Measurements from ENCODE around the gene SORCS2. TPM values are rescaled to one million over a fixed set of nuclear protein-coding genes. Genes with fewer than 3 reads are reported as not detected.

SORCS2 gene
- total RNA-seq, 4 donors from 2014 or later = 1.1 to 2.5 (median 2.0) TPM

- intact Hi-C loops (cut with DNase I) = no loop called here
Measured at GRCh38 chr4:7268941-7269340, 76.6 kb downstream of the SORCS2 start.

GRCh38 chr4:7270121-7270520 lies 77.8 kb downstream of the SORCS2 start:
- no peak overlapping the region for H3K4me3 ChIP-seq
- no peak for DNase-seq
- TF ChIP-seq CTCF (IDR thresholded peaks at IDR 0.05) (no peak), POLR2A (IDR thresholded peaks at IDR 0.05) (no peak)
- H3K27me3 ChIP-seq = peaks cover 0 to 8% (median 0%) of the 10 kb centered on the region in 4 donors
- intact Hi-C loops (cut with DNase I) = no loop called here
- no peaks in the 10 kb centered on the region for H3K9me3 ChIP-seq
- H3K27ac ChIP-seq = no peak overlapping the region
- 93 to 100% methylated on average over 1 to 6 of the region's 17 CpGs for WGBS, 2 donors
- no peaks in the 10 kb centered on the region for H3K36me3 ChIP-seq
- no peaks in the 10 kb centered on the region for H3K4me1 ChIP-seq

More at GRCh38 chr4:7268941-7269340, 76.6 kb downstream of the SORCS2 start:
- no peaks in the 10 kb centered on the region for H3K9me3 ChIP-seq
- H3K36me3 ChIP-seq = no peaks in the 10 kb centered on the region
- DNase-seq = no peak
- peaks cover 0 to 4% (median 0%) of the 10 kb centered on the region in 3 donors for H3K4me1 ChIP-seq
- peaks cover 0 to 8% (median 0%) of the 10 kb centered on the region in 4 donors for H3K27me3 ChIP-seq
- 86 to 89% methylated on average over 6 to 10 of the region's 10 CpGs for WGBS, 2 donors
- TF ChIP-seq CTCF (IDR thresholded peaks at IDR 0.05) (no peak), POLR2A (IDR thresholded peaks at IDR 0.05) (no peak)
- no peak overlapping the region for H3K4me3 ChIP-seq
- H3K27ac ChIP-seq = no peak overlapping the region

GRCh38 chr4:7272404-7272803 lies 80.1 kb downstream of the SORCS2 start:
- no peaks in the 10 kb centered on the region for H3K4me1 ChIP-seq
- no peak for TF ChIP-seq CTCF (IDR thresholded peaks at IDR 0.05)
- TF ChIP-seq POLR2A (IDR thresholded peaks at IDR 0.05) = no peak
- no peak overlapping the region for H3K4me3 ChIP-seq
- no peaks in the 10 kb centered on the region for H3K36me3 ChIP-seq
- H3K27me3 ChIP-seq = peaks cover 0 to 18% (median 0%) of the 10 kb centered on the region in 4 donors
- H3K9me3 ChIP-seq = no peaks in the 10 kb centered on the region
- H3K27ac ChIP-seq = no peak overlapping the region
- DNase-seq = no peak
- intact Hi-C loops (cut with DNase I) = no loop called here
- WGBS, 2 donors = 71 to 77% methylated on average over 10 of the region's 10 CpGs

- no peak for DNase-seq
- Histone ChIP-seq H3K27me3 (peaks cover 0 to 17% (median 0%) of the 10 kb centered on the region in 4 donors), H3K36me3 (no peaks in the 10 kb centered on the region), H3K27ac (no peak overlapping the region), H3K4me1 (no peaks in the 10 kb centered on the region), H3K9me3 (no peaks in the 10 kb centered on the region), H3K4me3 (no peak overlapping the region)
- intact Hi-C loops (cut with DNase I) = no loop called here
- 87 to 88% methylated on average over 1 to 8 of the region's 8 CpGs for WGBS, 2 donors
- TF ChIP-seq CTCF (IDR thresholded peaks at IDR 0.05) = no peak
Measured at GRCh38 chr4:7273738-7274297, 81.5 kb downstream of the SORCS2 start.

GRCh38 chr4:7275067-7275466 lies 82.7 kb downstream of the SORCS2 start:
- no peak overlapping the region for H3K27ac ChIP-seq
- no peak for TF ChIP-seq POLR2A (IDR thresholded peaks at IDR 0.05)
- TF ChIP-seq CTCF (IDR thresholded peaks at IDR 0.05) = no peak
- H3K4me1 ChIP-seq = peaks cover 0 to under 1% (median 0%) of the 10 kb centered on the region in 3 donors
- WGBS, 2 donors = 89 to 93% methylated on average over 5 of the region's 5 CpGs
- H3K4me3 ChIP-seq = no peak overlapping the region
- no peaks in the 10 kb centered on the region for H3K9me3 ChIP-seq
- intact Hi-C loops (cut with DNase I) = no loop called here
- no peaks in the 10 kb centered on the region for H3K36me3 ChIP-seq
- DNase-seq = no peak
- peaks cover 0 to 17% (median 0%) of the 10 kb centered on the region in 4 donors for H3K27me3 ChIP-seq

All from esophagus squamous epithelium (tissue), 5 donors.